KMS-11 (cell line): ENCODE data around the gene POLR1E.

Source experiments
- H2AFZ ChIP-seq: fragments of 200-600 bp; sonication (generic); 2 replicates; pipeline ENCODE4 v1.6.1; 2016; ENCODE audit warnings: antibody characterized with exemption, mixed run types, low read depth
- H3K27ac ChIP-seq: fragments of 200-600 bp; sonication (generic); 2 replicates; pipeline ENCODE4 v1.6.1; 2016; ENCODE audit warnings: mild to moderate bottlenecking, mixed run types
- H3K27me3 ChIP-seq: fragments of 200-600 bp; sonication (generic); 2 replicates; pipeline ENCODE4 v1.6.1; 2017; ENCODE audit warnings: mild to moderate bottlenecking, low read depth, mixed run types, moderate library complexity; ENCODE audit not compliant: insufficient read depth
- H3K36me3 ChIP-seq: fragments of 200-600 bp; sonication (generic); 2 replicates; pipeline ENCODE4 v1.6.1; 2017; ENCODE audit warnings: mild to moderate bottlenecking, mixed run types; ENCODE audit not compliant: insufficient read depth
- H3K4me1 ChIP-seq: fragments of 200-600 bp; sonication (generic); 2 replicates; pipeline ENCODE4 v1.6.1; 2016; ENCODE audit warnings: mild to moderate bottlenecking, low read depth, mixed run types; ENCODE audit not compliant: poor library complexity, severe bottlenecking
- H3K4me2 ChIP-seq: fragments of 200-600 bp; sonication (generic); 2 replicates; pipeline ENCODE4 v1.7.0; 2016; ENCODE audit warnings: mild to moderate bottlenecking, mixed run types
- H3K4me3 ChIP-seq: fragments of 200-600 bp; sonication (generic); IDR thresholded peaks from 2 replicates; pipeline ENCODE4 v1.6.1; 2017; ENCODE audit warnings: low read depth, low read length, mixed read lengths; ENCODE audit not compliant: insufficient read depth
- H3K79me2 ChIP-seq: fragments of 200-600 bp; sonication (generic); 2 replicates; pipeline ENCODE4 v1.6.1; 2016; ENCODE audit warnings: low read depth, mixed run types; ENCODE audit not compliant: insufficient read depth
- H3K9ac ChIP-seq: fragments of 200-600 bp; sonication (generic); 2 replicates; pipeline ENCODE4 v1.6.1; 2016; ENCODE audit warnings: mild to moderate bottlenecking, mixed run types
- H4K20me1 ChIP-seq: fragments of 200-600 bp; sonication (generic); 2 replicates; pipeline ENCODE4 v1.6.1; 2016; ENCODE audit warnings: mild to moderate bottlenecking, mixed run types; ENCODE audit not compliant: insufficient read depth
- TF ChIP-seq, protein P1 (sequence below): fragments of 200-600 bp; sonication (generic); conservative IDR thresholded peaks from 2 replicates; pipeline ENCODE4 v1.6.1; 2017; ENCODE audit warnings: low read depth, mild to moderate bottlenecking, antibody characterized with exemption, low read length, moderate library complexity, mixed read lengths

Gene POLR1E

DNA sequence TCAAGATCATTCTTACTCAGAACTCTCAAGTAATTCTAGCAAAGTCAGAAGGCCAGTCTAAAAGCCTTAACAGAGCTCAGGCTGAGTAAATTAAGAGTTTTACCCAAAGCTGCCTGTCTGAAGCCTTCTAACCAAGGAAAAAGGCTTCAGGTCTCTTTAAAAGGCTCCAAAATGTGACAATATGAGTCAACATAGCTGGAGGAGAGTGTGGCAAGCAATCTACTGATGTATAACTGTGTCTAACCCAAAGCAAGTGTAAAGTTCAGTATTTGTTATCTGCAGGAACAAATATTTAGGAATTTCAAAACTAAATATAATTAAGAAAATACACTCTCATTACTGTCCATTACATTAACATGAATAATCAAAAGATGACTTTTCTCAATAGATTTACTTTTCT is 31.5 kb upstream of the POLR1E start:
- Histone ChIP-seq H3K27ac (no peak overlapping the region), H2AFZ (no peak overlapping the region), H3K4me3 (no peak overlapping the region), H3K4me1 (no peaks in the 10 kb centered on the region), H3K4me2 (no peak overlapping the region), H4K20me1 (no peaks in the 10 kb centered on the region), H3K27me3 (no peaks in the 10 kb centered on the region), H3K79me2 (peaks cover 12% of the 10 kb centered on the region; the same call in 1 of the 2 replicates), H3K9ac (no peak overlapping the region), H3K36me3 (peaks cover 3% of the 10 kb centered on the region; the same call in 1 of the 2 replicates)
- TF ChIP-seq, protein P1, sequence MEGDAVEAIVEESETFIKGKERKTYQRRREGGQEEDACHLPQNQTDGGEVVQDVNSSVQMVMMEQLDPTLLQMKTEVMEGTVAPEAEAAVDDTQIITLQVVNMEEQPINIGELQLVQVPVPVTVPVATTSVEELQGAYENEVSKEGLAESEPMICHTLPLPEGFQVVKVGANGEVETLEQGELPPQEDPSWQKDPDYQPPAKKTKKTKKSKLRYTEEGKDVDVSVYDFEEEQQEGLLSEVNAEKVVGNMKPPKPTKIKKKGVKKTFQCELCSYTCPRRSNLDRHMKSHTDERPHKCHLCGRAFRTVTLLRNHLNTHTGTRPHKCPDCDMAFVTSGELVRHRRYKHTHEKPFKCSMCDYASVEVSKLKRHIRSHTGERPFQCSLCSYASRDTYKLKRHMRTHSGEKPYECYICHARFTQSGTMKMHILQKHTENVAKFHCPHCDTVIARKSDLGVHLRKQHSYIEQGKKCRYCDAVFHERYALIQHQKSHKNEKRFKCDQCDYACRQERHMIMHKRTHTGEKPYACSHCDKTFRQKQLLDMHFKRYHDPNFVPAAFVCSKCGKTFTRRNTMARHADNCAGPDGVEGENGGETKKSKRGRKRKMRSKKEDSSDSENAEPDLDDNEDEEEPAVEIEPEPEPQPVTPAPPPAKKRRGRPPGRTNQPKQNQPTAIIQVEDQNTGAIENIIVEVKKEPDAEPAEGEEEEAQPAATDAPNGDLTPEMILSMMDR, result no peak

DNA sequence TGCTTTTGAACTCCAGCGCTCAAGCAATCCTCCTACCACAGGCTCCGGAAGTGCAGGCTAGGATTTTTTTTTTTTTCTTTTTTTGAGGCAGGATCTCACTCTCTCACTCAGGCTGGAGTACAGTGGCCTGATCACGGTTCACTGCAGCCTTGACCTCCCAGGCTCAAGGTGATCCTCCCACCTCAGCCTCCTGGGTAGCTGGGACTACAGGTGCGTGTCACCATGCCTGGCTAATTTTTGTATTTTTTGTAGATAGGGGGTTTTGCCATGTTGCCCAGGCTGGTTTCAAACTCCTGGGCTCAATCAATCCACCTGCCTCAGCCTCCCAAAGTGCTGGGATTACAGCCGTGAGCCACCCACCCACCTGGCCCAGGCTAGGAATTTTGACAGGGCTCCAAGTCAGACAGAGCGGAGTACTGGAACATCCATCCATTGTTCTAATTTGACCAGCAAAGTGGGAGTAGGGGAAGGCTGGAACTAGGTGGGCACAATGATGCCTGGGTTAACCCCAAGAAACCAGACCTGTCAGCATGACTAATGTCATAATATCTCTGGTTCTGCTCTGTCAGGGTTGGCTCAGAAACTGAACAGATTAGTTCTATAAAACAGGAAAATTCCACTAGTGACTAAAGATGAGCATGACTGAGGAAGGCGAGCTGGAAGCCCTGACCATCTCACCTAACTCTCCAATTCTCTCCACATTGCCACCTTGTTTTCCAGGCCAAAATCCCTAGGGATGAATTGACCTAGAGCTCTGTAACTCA is 29.7 kb upstream of the POLR1E start:
- H4K20me1 ChIP-seq, result no peaks in the 10 kb centered on the region
- no peaks in the 10 kb centered on the region for H3K36me3 ChIP-seq
- no peaks in the 10 kb centered on the region for H3K4me1 ChIP-seq
- H2AFZ ChIP-seq, result no peak overlapping the region
- no peak overlapping the region for H3K9ac ChIP-seq
- no peaks in the 10 kb centered on the region for H3K27me3 ChIP-seq
- no peak overlapping the region for H3K27ac ChIP-seq
- TF ChIP-seq, protein P1, result no peak
- H3K4me3 ChIP-seq, result no peak overlapping the region
- no peak overlapping the region for H3K4me2 ChIP-seq
- peaks cover 21% of the 10 kb centered on the region; the same call in 1 of the 2 replicates for H3K79me2 ChIP-seq

DNA sequence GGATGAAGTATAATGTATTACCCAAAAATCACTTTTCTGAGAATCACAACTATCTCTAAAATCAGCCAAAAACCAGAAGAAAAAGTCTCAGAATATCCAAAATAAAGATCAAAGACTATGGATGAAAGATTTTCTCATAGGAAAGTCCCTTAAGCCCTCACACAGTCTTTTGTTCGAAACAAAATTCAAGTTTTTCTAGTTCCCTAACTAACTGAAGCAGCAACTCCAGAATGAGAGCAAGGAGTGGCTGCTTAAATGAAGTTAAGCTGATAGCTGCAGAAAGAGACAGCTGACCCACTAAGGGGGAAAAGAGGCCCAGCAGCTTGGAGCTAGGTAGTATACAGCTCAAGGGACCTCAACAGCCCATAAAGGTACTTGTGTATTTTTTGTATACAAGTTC is 28.9 kb upstream of the POLR1E start:
- no peak overlapping the region for H3K27ac ChIP-seq
- no peaks in the 10 kb centered on the region for H3K4me1 ChIP-seq
- H3K27me3 ChIP-seq, result no peaks in the 10 kb centered on the region
- H3K79me2 ChIP-seq, result peaks cover 29% of the 10 kb centered on the region; the same call in 1 of the 2 replicates
- no peaks in the 10 kb centered on the region for H3K36me3 ChIP-seq
- no peak overlapping the region for H3K4me3 ChIP-seq
- TF ChIP-seq, protein P1, result no peak
- H2AFZ ChIP-seq, result no peak overlapping the region
- no peak overlapping the region for H3K4me2 ChIP-seq
- no peak overlapping the region for H3K9ac ChIP-seq
- H4K20me1 ChIP-seq, result no peaks in the 10 kb centered on the region

- H3K27ac ChIP-seq, result peak overlapping the region; percentile 93; the same call in 1 of the 2 replicates
- H2AFZ ChIP-seq, result no peak overlapping the region
- H3K4me1 ChIP-seq, result peaks cover 15% of the 10 kb centered on the region
- peak overlapping the region; percentile 47 for H3K4me3 ChIP-seq
- H3K4me2 ChIP-seq, result peak overlapping the region; percentile 72
- no peaks in the 10 kb centered on the region for H3K27me3 ChIP-seq
- H3K36me3 ChIP-seq, result no peaks in the 10 kb centered on the region
- peak overlapping the region; percentile 88; the same call in 1 of the 2 replicates for H3K9ac ChIP-seq
- TF ChIP-seq, protein P1, result no peak
- peaks cover 41% of the 10 kb centered on the region; the same call in 1 of the 2 replicates for H3K79me2 ChIP-seq
- H4K20me1 ChIP-seq, result no peaks in the 10 kb centered on the region
Observed at GRCh38 chr9:37464006-37464405, 21.7 kb upstream of the POLR1E start.
